ENCODE data around the gene TRIM37. TPM values are rescaled to one million over a fixed set of nuclear protein-coding genes. Genes with fewer than 3 reads are reported as not detected.

TRIM37 gene
- polyA plus RNA-seq, 1 donor (not counting 4 experiments of a cell fraction or from before 2014, with no cell fraction given) = 26.4 TPM

DNA sequence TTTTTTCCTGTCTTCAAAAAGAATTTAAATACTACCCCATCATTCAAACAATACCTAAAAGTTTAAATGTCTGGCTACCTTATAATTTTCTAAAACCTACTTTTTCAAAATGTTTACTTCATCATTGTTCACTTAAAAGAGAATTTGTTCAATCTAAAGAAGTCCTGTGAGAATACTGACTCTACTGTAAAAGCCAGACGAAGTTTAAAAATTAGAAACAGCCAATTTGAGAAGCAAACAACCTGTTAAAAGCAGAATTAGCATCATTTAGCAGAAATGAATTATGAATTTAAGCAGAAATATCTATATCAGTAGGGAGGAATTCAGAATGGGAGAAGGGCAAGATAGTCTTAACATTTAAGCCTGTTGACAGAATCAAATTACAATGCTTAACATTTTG lies 46.2 kb upstream of the TRIM37 start:
- peak overlapping the region; percentile 90 for H3K27ac ChIP-seq (ENCODE audit: control insufficient read depth, insufficient read depth, low read length)
- DNase-seq (ENCODE audit: low read depth, low spot score) (no peak), FAIRE-seq (no peak)
- peak overlapping the region; percentile 76 for H3K4me2 ChIP-seq (ENCODE audit: control insufficient read depth, extremely low read depth, insufficient read depth, low read depth, low read length)
- TF ChIP-seq CTCF (optimal IDR thresholded peaks at IDR 0.05 in 1 of 3, IDR thresholded peaks at IDR 0.05 in 1 of 3, conservative IDR thresholded peaks at IDR 0.05 in 1 of 3; ENCODE audit: extremely low read depth in 1 of 3, insufficient read depth in 2 of 3, low read length in 3 of 3) (no peak), EZH2 (IDR thresholded peaks at IDR 0.05; ENCODE audit: low read length) (no peak)
- H3K27me3 ChIP-seq (ENCODE audit: control insufficient read depth, extremely low read depth, insufficient read depth, low read length) = no peaks in the 10 kb centered on the region
- no peak overlapping the region for H2AFZ ChIP-seq (ENCODE audit: control insufficient read depth, low read length)
- H3K9me1 ChIP-seq (ENCODE audit: control insufficient read depth, extremely low read depth, insufficient read depth, low read length) = no peaks in the 10 kb centered on the region
- no peaks in the 10 kb centered on the region for H4K20me1 ChIP-seq (ENCODE audit: control insufficient read depth, extremely low read depth, insufficient read depth, low read length)
- peaks cover 82% of the 10 kb centered on the region for H3K79me2 ChIP-seq (ENCODE audit: control insufficient read depth, insufficient read depth, low read length)
- H3K4me3 ChIP-seq (ENCODE audit: control insufficient read depth in 2 of 3, extremely low read depth in 1 of 3, insufficient read depth in 2 of 3, low read depth in 1 of 3, low read length in 3 of 3) = peak overlapping the region; percentile 50 to 93 (median 62)
- H3K9ac ChIP-seq (ENCODE audit: control insufficient read depth, extremely low read depth, insufficient read depth, low read length) = peak overlapping the region; percentile 91
- H3K36me3 ChIP-seq (ENCODE audit: control insufficient read depth in 2 of 2, extremely low read depth in 1 of 2, insufficient read depth in 2 of 2, low read length in 2 of 2) = no peaks in the 10 kb centered on the region
- dilution Hi-C loops (cut with MboI; ENCODE audit: extremely low pct_ligation_motif_present, low sequenced_read_pairs) = no loop called here
- H3K9me3 ChIP-seq (ENCODE audit: control insufficient read depth, low read depth, low read length) = no peaks in the 10 kb centered on the region
- peaks cover 51% of the 10 kb centered on the region for H3K4me1 ChIP-seq (ENCODE audit: control insufficient read depth, extremely low read depth, insufficient read depth, low read length)

DNA sequence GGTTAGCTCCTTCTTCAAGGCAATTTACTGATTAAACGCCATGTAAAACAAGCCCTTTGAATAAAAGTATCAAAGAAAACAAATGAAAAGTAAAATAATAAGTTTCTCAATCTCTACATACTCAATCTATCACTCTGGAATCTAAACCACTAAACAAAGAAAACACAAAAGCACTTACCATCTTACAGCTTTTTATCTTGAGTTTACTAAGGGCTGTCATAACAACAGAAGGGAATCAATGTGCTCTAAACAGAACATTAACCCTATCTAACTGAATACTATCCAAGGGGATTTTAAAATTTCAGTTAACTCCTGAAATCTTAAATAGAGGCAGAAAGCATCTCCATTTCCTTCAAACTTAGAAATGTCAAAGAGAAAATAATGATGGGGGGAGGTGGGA lies 44.9 kb upstream of the TRIM37 start:
- no peak overlapping the region for H3K4me3 ChIP-seq (ENCODE audit: control insufficient read depth in 2 of 3, extremely low read depth in 1 of 3, insufficient read depth in 2 of 3, low read depth in 1 of 3, low read length in 3 of 3)
- H2AFZ ChIP-seq (ENCODE audit: control insufficient read depth, low read length) = no peak overlapping the region
- no peaks in the 10 kb centered on the region for H4K20me1 ChIP-seq (ENCODE audit: control insufficient read depth, extremely low read depth, insufficient read depth, low read length)
- H3K9ac ChIP-seq (ENCODE audit: control insufficient read depth, extremely low read depth, insufficient read depth, low read length) = no peak overlapping the region
- no peaks in the 10 kb centered on the region for H3K36me3 ChIP-seq (ENCODE audit: control insufficient read depth in 2 of 2, extremely low read depth in 1 of 2, insufficient read depth in 2 of 2, low read length in 2 of 2)
- H3K4me2 ChIP-seq (ENCODE audit: control insufficient read depth, extremely low read depth, insufficient read depth, low read depth, low read length) = peak overlapping the region; percentile 76
- no peak for TF ChIP-seq CTCF (optimal IDR thresholded peaks at IDR 0.05 in 1 of 3, IDR thresholded peaks at IDR 0.05 in 1 of 3, conservative IDR thresholded peaks at IDR 0.05 in 1 of 3; ENCODE audit: extremely low read depth in 1 of 3, insufficient read depth in 2 of 3, low read length in 3 of 3)
- TF ChIP-seq EZH2 (IDR thresholded peaks at IDR 0.05; ENCODE audit: low read length) = no peak
- dilution Hi-C loops (cut with MboI; ENCODE audit: extremely low pct_ligation_motif_present, low sequenced_read_pairs) = no loop called here
- H3K4me1 ChIP-seq (ENCODE audit: control insufficient read depth, extremely low read depth, insufficient read depth, low read length) = peaks cover 38% of the 10 kb centered on the region
- H3K9me1 ChIP-seq (ENCODE audit: control insufficient read depth, extremely low read depth, insufficient read depth, low read length) = no peaks in the 10 kb centered on the region
- no peaks in the 10 kb centered on the region for H3K9me3 ChIP-seq (ENCODE audit: control insufficient read depth, low read depth, low read length)
- H3K79me2 ChIP-seq (ENCODE audit: control insufficient read depth, insufficient read depth, low read length) = peaks cover 82% of the 10 kb centered on the region
- peak overlapping the region; percentile 32 for H3K27ac ChIP-seq (ENCODE audit: control insufficient read depth, insufficient read depth, low read length)
- FAIRE-seq (no peak), DNase-seq (ENCODE audit: low read depth, low spot score) (no peak)
- H3K27me3 ChIP-seq (ENCODE audit: control insufficient read depth, extremely low read depth, insufficient read depth, low read length) = no peaks in the 10 kb centered on the region

All from keratinocyte (primary cell).